Measurements from ENCODE around the gene ALPL.

ALPL gene

GRCh38 chr1:21604208-21604957 is 95.2 kb downstream of the ALPL start:
- DNase-seq, result no peak

- DNase-seq, result no peak
Observed at GRCh38 chr1:21605012-21605715, 95.9 kb downstream of the ALPL start.

GRCh38 chr1:21605964-21606705 is 96.9 kb downstream of the ALPL start:
- DNase-seq, result no peak

GRCh38 chr1:21607549-21608529 is 98.6 kb downstream of the ALPL start:
- peak; percentile 82 for DNase-seq

GRCh38 chr1:21608798-21609197 is 99.6 kb downstream of the ALPL start:
- no peak for DNase-seq

- DNase-seq, result no peak
Observed at GRCh38 chr1:21610027-21610426, 100.8 kb downstream of the ALPL start.

- no peak for DNase-seq
Observed at GRCh38 chr1:21610989-21611785, 102.0 kb downstream of the ALPL start.

- DNase-seq, result no peak
Observed at GRCh38 chr1:21612057-21612456, 102.8 kb downstream of the ALPL start.

GRCh38 chr1:21613072-21613867 is 104.0 kb downstream of the ALPL start:
- no peak for DNase-seq

- no peak for DNase-seq
Observed at GRCh38 chr1:21614419-21615115, 105.3 kb downstream of the ALPL start.

- peak; percentile 72 for DNase-seq
Observed at GRCh38 chr1:21616372-21616771, 107.1 kb downstream of the ALPL start.

GRCh38 chr1:21617126-21617738 is 108.0 kb downstream of the ALPL start:
- DNase-seq, result no peak

- no peak for DNase-seq
Observed at GRCh38 chr1:21618059-21618458, 108.8 kb downstream of the ALPL start.

- no peak for DNase-seq
Observed at GRCh38 chr1:21618561-21619374, 109.5 kb downstream of the ALPL start.

GRCh38 chr1:21619375-21619947 is 110.2 kb downstream of the ALPL start:
- no peak for DNase-seq

GRCh38 chr1:21620011-21620410 is 110.8 kb downstream of the ALPL start:
- no peak for DNase-seq

- DNase-seq, result no peak
Observed at GRCh38 chr1:21620496-21620895, 111.3 kb downstream of the ALPL start.

GRCh38 chr1:21621051-21621450 is 111.8 kb downstream of the ALPL start:
- DNase-seq, result no peak

Measured in inflammatory macrophage treated with lipopolysaccharide for 4 hours (primary cell).